C4-2B (cell line): ENCODE results near the gene NSUN6.
A peak's percentile ranks its signal among the peaks of the same experiment; 100 is the strongest.

Experiments used
- H3K27ac ChIP-seq: fragments of 450-650 bp; 2 replicates; pipeline ENCODE4 v1.5.1; 2017
- CTCF ChIP-seq: fragments of 450-650 bp; conservative IDR thresholded peaks from 2 replicates; pipeline ENCODE4 v1.5.1; 2017; ENCODE audit warnings: mild to moderate bottlenecking
- ZFX ChIP-seq: fragments of 450-650 bp; IDR thresholded peaks from 2 replicates; pipeline ENCODE4 v1.6.1; 2017

NSUN6 gene

GRCh38 chr10:18659125-18659818, 7.9 kb upstream of the NSUN6 start, which contains the start of gene ARL5B:
ARL5B (plus strand) TSS chr10:18659431; CDS start chr10:18659638, 207 bp downstream.
- TF ChIP-seq CTCF (no peak), ZFX (peak; percentile 55)
- peak within 1 kb of the TSS; percentile 89 for H3K27ac ChIP-seq

- TF ChIP-seq CTCF (no peak), ZFX (no peak)
- H3K27ac ChIP-seq = peak overlapping the region; percentile 89
These were observed 7.1 kb upstream of the NSUN6 start for GRCh38 chr10:18658271-18659124.

GRCh38 chr10:18656724-18657123, 5.3 kb upstream of the NSUN6 start:
- no peak overlapping the region for H3K27ac ChIP-seq
- TF ChIP-seq ZFX (no peak), CTCF (no peak)

GRCh38 chr10:18653112-18653511, 1.7 kb upstream of the NSUN6 start:
- TF ChIP-seq CTCF (no peak), ZFX (no peak)
- H3K27ac ChIP-seq = no peak overlapping the region

- TF ChIP-seq ZFX (no peak), CTCF (no peak)
- H3K27ac ChIP-seq = no peak overlapping the region; the same call in 1 of the 2 replicates
These were observed 886 bp downstream of the NSUN6 start for GRCh38 chr10:18650404-18650997.

GRCh38 chr10:18649364-18649959, 1.9 kb downstream of the NSUN6 start:
- no peak overlapping the region for H3K27ac ChIP-seq
- no peak for TF ChIP-seq CTCF
- TF ChIP-seq ZFX = no peak
